CD14-positive monocyte (primary cell): ENCODE results near the gene SETD4. TPM values are rescaled to one million over a fixed set of nuclear protein-coding genes. Genes with fewer than 3 reads are reported as not detected.

Experiments
- DNase-seq, 3 donors: peaks; one replicate each; pipeline ENCODE4 v3.0.0-alpha.2; 2011 to 2022
- H2AFZ ChIP-seq: 2 replicates; pipeline ENCODE4 v1.6.0; 2012; ENCODE audit warnings: mild to moderate bottlenecking, low read depth, low read length, inconsistent platforms; ENCODE audit not compliant: insufficient read depth, poor library complexity, severe bottlenecking
- H3K27ac ChIP-seq, 2 donors: 1 replicate in 1 of 2; 2 replicates in 1 of 2; pipeline ENCODE4 v1.5.1; 2012 to 2013; ENCODE audit warnings: low read length in 2 of 2, control low read depth in 1 of 2, inconsistent platforms in 1 of 2, low read depth in 1 of 2, mild to moderate bottlenecking in 1 of 2
- H3K27me3 ChIP-seq, 2 donors: one replicate each; pipeline versions ENCODE4 v1.6.0 to v1.6.1; 2011 to 2013; ENCODE audit warnings: low read length in 2 of 2; ENCODE audit not compliant: control insufficient read depth in 2 of 2, insufficient read depth in 2 of 2
- H3K36me3 ChIP-seq, 2 donors: replicated peaks in 1 of 2; 1 replicate in 1 of 2; 2 replicates in 1 of 2; pipeline versions ENCODE4 v1.5.1 to v1.6.1; 2012 to 2013; ENCODE audit warnings: low read length in 2 of 2, control low read depth in 1 of 2, inconsistent platforms in 1 of 2, mild to moderate bottlenecking in 1 of 2; ENCODE audit not compliant: insufficient read depth in 2 of 2, control insufficient read depth in 1 of 2
- H3K4me1 ChIP-seq, 2 donors: 1 replicate in 1 of 2; 2 replicates in 1 of 2; pipeline versions ENCODE4 v1.5.1 to v1.6.1; 2012 to 2013; ENCODE audit warnings: low read length in 2 of 2, control low read depth in 1 of 2, inconsistent platforms in 1 of 2, mild to moderate bottlenecking in 1 of 2, moderate library complexity in 1 of 2; ENCODE audit not compliant: insufficient read depth in 2 of 2, control insufficient read depth in 1 of 2
- H3K4me2 ChIP-seq: replicated peaks from 2 replicates; pipeline ENCODE3; 2012; ENCODE audit warnings: low read length, moderate library complexity, mild to moderate bottlenecking; ENCODE audit not compliant: poor library complexity, severe bottlenecking; ENCODE audit errors: extremely low read depth
- H3K4me3 ChIP-seq, 3 experiments: fragments of 200-600 bp in 1 of 3; sonication (generic) in 1 of 3; replicated peaks in 1 of 3; 1 replicate in 2 of 3; 2 replicates in 1 of 3; pipeline ENCODE4 v1.5.1; 2011 to 2013; ENCODE audit warnings: low read length in 3 of 3, mild to moderate bottlenecking in 3 of 3, control low read depth in 2 of 3, low read depth in 2 of 3, inconsistent platforms in 1 of 3, moderate library complexity in 1 of 3
- H3K79me2 ChIP-seq: 2 replicates; pipeline ENCODE4 v1.6.0; 2012; ENCODE audit warnings: mild to moderate bottlenecking, control low read depth, inconsistent platforms, low read length, moderate library complexity; ENCODE audit not compliant: insufficient read depth
- H3K9ac ChIP-seq: 2 replicates; pipeline ENCODE4 v1.6.0; 2017; ENCODE audit warnings: low read length, mild to moderate bottlenecking; ENCODE audit not compliant: insufficient read depth, poor library complexity, severe bottlenecking
- H3K9me3 ChIP-seq, 2 donors: replicated peaks in 1 of 2; 1 replicate in 1 of 2; 2 replicates in 1 of 2; pipeline versions ENCODE4 v1.5.1 to v1.6.1; 2012 to 2013; ENCODE audit warnings: low read length in 2 of 2, control low read depth in 1 of 2; ENCODE audit not compliant: control insufficient read depth in 1 of 2, insufficient read depth in 1 of 2
- H4K20me1 ChIP-seq: 2 replicates; pipeline ENCODE4 v1.6.0; 2012; ENCODE audit warnings: mild to moderate bottlenecking, low read length, control low read depth, moderate library complexity; ENCODE audit not compliant: insufficient read depth
- H3K27ac Mint-ChIP-seq, 7 donors: one replicate each; pipeline ENCODE4 v1.8.0; 2020; ENCODE audit warnings: mild to moderate bottlenecking in 7 of 7, mixed read lengths in 7 of 7, moderate library complexity in 6 of 7, inconsistent platforms in 2 of 7
- H3K27me3 Mint-ChIP-seq, 3 donors: one replicate each; pipeline ENCODE4 v1.8.0; 2021 to 2022; ENCODE audit warnings: low read depth in 3 of 3, mild to moderate bottlenecking in 3 of 3, mixed read lengths in 3 of 3, moderate library complexity in 3 of 3, inconsistent platforms in 1 of 3
- H3K36me3 Mint-ChIP-seq, 2 donors: one replicate each; pipeline ENCODE4 v1.8.0; 2020; ENCODE audit warnings: mixed read lengths in 2 of 2, inconsistent platforms in 1 of 2, mild to moderate bottlenecking in 1 of 2
- H3K4me1 Mint-ChIP-seq: one replicate; pipeline ENCODE4 v1.8.0; 2020; ENCODE audit warnings: mild to moderate bottlenecking, mixed read lengths
- H3K4me3 Mint-ChIP-seq, 2 donors: one replicate each; pipeline ENCODE4 v1.8.0; 2020; ENCODE audit warnings: mild to moderate bottlenecking in 2 of 2, mixed read lengths in 2 of 2, moderate library complexity in 1 of 2
- H3K9me3 Mint-ChIP-seq, 7 donors: one replicate each; pipeline ENCODE4 v1.8.0; 2020 to 2022; ENCODE audit warnings: mixed read lengths in 7 of 7, mild to moderate bottlenecking in 6 of 7, moderate library complexity in 6 of 7, inconsistent platforms in 2 of 7
- CTCF ChIP-seq: fragments of 200-600 bp; IDR thresholded peaks from one replicate; pipeline ENCODE4 v1.8.0; 2022; ENCODE audit warnings: antibody characterized with exemption, mild to moderate bottlenecking
- WGBS: methylation state at CpG from one replicate; pipeline ENCODE4 v1.1.5; 2013; ENCODE audit warnings: missing lambda C conversion rate; ENCODE audit not compliant: insufficient coverage; 5-methylcytosine and 5-hydroxymethylcytosine counted together
- intact Hi-C, 2 donors: fragments of 100-400 bp; cut with micrococcal nuclease; formaldehyde crosslinking; loops; one replicate each; pipeline versions ENCODE4 v1.15.0 to v1.15.1; 2023
- polyA plus RNA-seq, 3 donors: library from polyadenylated mRNA; depleted of rRNA in 1 of 3; unstranded in 2 of 3; stranded (reverse) in 1 of 3; fragments of 300-500 nt in 2 of 3; fragments of >200 nt in 1 of 3; fragmentation: Illumina TruSeq in 2 of 3; gene quantifications; 1 replicate in 2 of 3; 2 replicates in 1 of 3; pipeline ENCODE4 v1.2.3, GENCODE V29; 2012 to 2021

Gene SETD4
- polyA plus RNA-seq, 3 donors: 4.1 to 10.8 (median 4.3) TPM

- H3K9ac ChIP-seq: no peak overlapping the region
- peaks cover 0 to 7% (median 7%) of the 10 kb centered on the region in 3 donors for H3K27me3 Mint-ChIP-seq
- DNase-seq: peak; percentile 49 to 66 (median 52)
- H3K9me3 Mint-ChIP-seq: peaks cover 0 to 3% (median 0%) of the 10 kb centered on the region in 7 donors
- H3K27ac Mint-ChIP-seq: peak overlapping the region in 2 of 7 donors; percentile 10 to 12
- WGBS: 24% methylated on average over 17 of the region's 25 CpGs
- no peaks in the 10 kb centered on the region for H3K4me1 ChIP-seq
- peaks cover 0 to under 1% of the 10 kb centered on the region in 2 donors for H3K36me3 Mint-ChIP-seq
- H2AFZ ChIP-seq: no peak overlapping the region
- H3K79me2 ChIP-seq: no peaks in the 10 kb centered on the region
- no peaks in the 10 kb centered on the region for H3K36me3 ChIP-seq
- no peaks in the 10 kb centered on the region for H4K20me1 ChIP-seq
- intact Hi-C loops: loop anchor here (2.0 to 10.0 kb wide), 3 partner anchors 184 to 1336 kb away; no protein-coding TSS in a partner anchor
- TF ChIP-seq CTCF: peak; percentile 92
- H3K4me3 ChIP-seq: no peak overlapping the region
- H3K9me3 ChIP-seq: no peaks in the 10 kb centered on the region
- peaks cover 5% of the 10 kb centered on the region for H3K4me1 Mint-ChIP-seq
- H3K27ac ChIP-seq: no peak overlapping the region
- no peak overlapping the region for H3K4me3 Mint-ChIP-seq
- H3K27me3 ChIP-seq: no peaks in the 10 kb centered on the region
- no peak overlapping the region for H3K4me2 ChIP-seq
Observed at GRCh38 chr21:36028127-36029069, 31.9 kb downstream of the SETD4 start.

DNA sequence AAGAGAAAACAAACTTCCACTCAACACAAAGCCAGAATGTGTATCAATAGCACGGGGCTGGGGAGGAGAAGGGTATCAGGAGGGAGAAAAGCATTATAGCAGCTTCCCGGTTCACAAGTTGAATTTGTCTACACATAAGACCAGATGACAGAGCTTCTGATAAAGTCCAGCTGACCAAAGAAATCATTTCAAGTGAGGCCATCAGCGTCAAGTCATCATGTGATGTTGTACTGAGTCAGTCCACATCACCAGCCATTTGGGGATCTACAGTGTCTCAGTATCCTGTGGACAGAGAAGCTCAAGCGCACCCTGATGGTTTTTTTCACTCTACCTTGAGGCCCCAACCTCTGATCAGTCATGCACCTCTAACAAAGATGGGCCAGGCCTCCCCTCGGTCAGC lies 33.0 kb downstream of the SETD4 start:
- no peak for DNase-seq
- no peak for TF ChIP-seq CTCF
- no peak overlapping the region for H3K27ac ChIP-seq
- intact Hi-C loops: loop anchor here (5.0 to 10.0 kb wide), 2 partner anchors 183 to 1280 kb away; no protein-coding TSS in a partner anchor
- H3K4me2 ChIP-seq: no peak overlapping the region
- H3K9ac ChIP-seq: no peak overlapping the region
- Mint-ChIP-seq H3K4me1 (peaks cover 5% of the 10 kb centered on the region), H3K36me3 (no peaks in the 10 kb centered on the region), H3K9me3 (peaks cover 0 to 3% (median 0%) of the 10 kb centered on the region in 7 donors), H3K27ac (no peak overlapping the region), H3K27me3 (peaks cover 0 to 7% (median 7%) of the 10 kb centered on the region in 3 donors), H3K4me3 (no peak overlapping the region)
- no peaks in the 10 kb centered on the region for H3K9me3 ChIP-seq
- H3K27me3 ChIP-seq: no peaks in the 10 kb centered on the region
- 100% methylated on average over 2 of the region's 5 CpGs for WGBS
- no peaks in the 10 kb centered on the region for H3K79me2 ChIP-seq
- H3K4me1 ChIP-seq: no peaks in the 10 kb centered on the region
- no peaks in the 10 kb centered on the region for H3K36me3 ChIP-seq
- no peak overlapping the region for H2AFZ ChIP-seq
- H4K20me1 ChIP-seq: no peaks in the 10 kb centered on the region
- no peak overlapping the region for H3K4me3 ChIP-seq
